Progenitor cell of endocrine pancreas (in vitro differentiated cells): ENCODE measurements around the gene NOD2. TPM values are rescaled to one million over a fixed set of nuclear protein-coding genes. Genes with fewer than 3 reads are reported as not detected.

Source experiments
- DNase-seq: peaks from one replicate; pipeline ENCODE4 v3.0.0; 2021; ENCODE audit warnings: low spot score; ENCODE audit not compliant: unreplicated experiment
- H3K27ac Mint-ChIP-seq: 2 replicates; pipeline ENCODE4 v1.8.0; 2021; ENCODE audit warnings: mild to moderate bottlenecking, moderate library complexity, mixed read lengths
- H3K27me3 Mint-ChIP-seq: 2 replicates; pipeline ENCODE4 v1.8.0; 2021; ENCODE audit warnings: mixed read lengths
- H3K36me3 Mint-ChIP-seq: 2 replicates; pipeline ENCODE4 v1.8.0; 2022; ENCODE audit warnings: mixed read lengths; ENCODE audit not compliant: insufficient read depth
- H3K4me1 Mint-ChIP-seq: 2 replicates; pipeline ENCODE4 v1.8.0; 2021; ENCODE audit warnings: low read depth, mixed read lengths
- H3K4me3 Mint-ChIP-seq: 2 replicates; pipeline ENCODE4 v1.8.0; 2021; ENCODE audit warnings: low read depth, mild to moderate bottlenecking, moderate library complexity, mixed read lengths
- H3K9me3 Mint-ChIP-seq: 2 replicates; pipeline ENCODE4 v1.8.0; 2021; ENCODE audit warnings: low read depth, mixed read lengths
- CTCF ChIP-seq: fragments of 200-600 bp; sonication (generic); IDR thresholded peaks from one replicate; pipeline ENCODE4 v1.5.0; 2021; ENCODE audit warnings: antibody characterized with exemption, mild to moderate bottlenecking; ENCODE audit not compliant: unreplicated experiment
- total RNA-seq: library from RNA; stranded (reverse); gene quantifications from 2 replicates; pipeline ENCODE4 v1.2.1, GENCODE V29; 2021

NOD2 gene
- total RNA-seq, 1 donor from 2014 or later, result not detected

DNA sequence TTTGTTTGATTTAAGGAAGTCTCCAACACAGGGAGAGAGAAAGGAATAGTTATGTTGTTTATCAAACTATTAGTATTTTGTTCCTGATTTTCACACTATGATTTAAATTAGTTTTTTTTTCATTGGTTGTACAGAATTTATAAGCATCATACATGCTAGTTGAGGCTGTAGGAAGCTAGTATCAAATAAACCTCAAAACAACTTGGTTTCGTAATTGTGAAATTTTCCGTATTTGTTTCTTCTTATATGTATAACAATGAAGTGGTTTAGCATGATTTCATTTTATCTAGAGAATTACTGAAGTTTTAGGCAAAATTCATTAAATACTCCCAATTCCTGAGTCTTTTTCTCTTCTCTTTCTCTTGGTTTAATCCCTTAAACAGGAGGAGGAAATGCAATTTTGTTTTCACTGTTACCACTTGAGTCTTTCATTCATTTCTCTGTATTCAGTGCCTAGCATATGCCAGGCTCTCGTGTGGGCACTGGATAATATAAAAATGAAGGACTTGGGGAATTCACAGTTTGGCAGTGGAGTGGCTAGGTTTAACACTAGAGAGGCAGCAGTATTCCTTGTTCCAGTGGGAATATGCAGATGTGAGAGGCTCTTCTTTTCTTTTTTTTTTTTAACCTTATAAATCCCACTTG is 50.3 kb downstream of the NOD2 start:
- Mint-ChIP-seq H3K9me3 (no peaks in the 10 kb centered on the region), H3K27ac (no peak overlapping the region)

DNA sequence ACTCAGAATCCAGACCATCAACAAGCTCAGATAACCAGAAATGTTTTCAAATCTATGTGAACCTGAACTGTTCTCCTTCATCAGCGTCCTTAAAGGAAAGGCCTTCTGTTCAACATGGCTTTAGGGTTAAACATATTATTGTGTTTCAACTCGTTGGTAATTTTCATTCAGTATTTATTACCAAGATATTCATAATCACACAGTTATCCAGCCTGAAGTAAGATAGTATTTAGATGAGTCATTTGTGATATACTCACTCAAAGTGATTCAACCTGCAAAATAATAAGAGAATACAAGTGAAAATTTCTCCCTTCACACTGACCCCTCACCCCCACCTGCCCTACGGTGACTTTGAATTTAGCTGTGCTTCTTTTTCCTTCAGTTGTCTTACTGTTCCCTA is 51.5 kb downstream of the NOD2 start:
- DNase-seq, result no peak
- TF ChIP-seq CTCF, result no peak
- Mint-ChIP-seq H3K27me3 (no peaks in the 10 kb centered on the region), H3K27ac (no peak overlapping the region), H3K4me3 (no peak overlapping the region), H3K36me3 (no peaks in the 10 kb centered on the region), H3K4me1 (peaks cover 2% of the 10 kb centered on the region), H3K9me3 (no peaks in the 10 kb centered on the region)

More for the DNA sequence above, 50.3 kb downstream of the NOD2 start:
- Mint-ChIP-seq H3K4me1 (peaks cover 2% of the 10 kb centered on the region), H3K4me3 (peak overlapping the region; percentile 78), H3K36me3 (no peaks in the 10 kb centered on the region), H3K27me3 (peaks cover 5% of the 10 kb centered on the region)
- DNase-seq, result no peak
- TF ChIP-seq CTCF, result no peak

- Mint-ChIP-seq H3K27ac (no peak overlapping the region), H3K4me3 (no peak overlapping the region), H3K4me1 (peaks cover 2% of the 10 kb centered on the region), H3K9me3 (no peaks in the 10 kb centered on the region), H3K36me3 (no peaks in the 10 kb centered on the region), H3K27me3 (no peaks in the 10 kb centered on the region)
- DNase-seq, result no peak
- no peak for TF ChIP-seq CTCF
Measured at GRCh38 chr16:50745940-50746339, 52.5 kb downstream of the NOD2 start.

GRCh38 chr16:50747207-50747956 is 54.0 kb downstream of the NOD2 start:
- Mint-ChIP-seq H3K27ac (no peak overlapping the region), H3K27me3 (no peaks in the 10 kb centered on the region), H3K4me3 (no peak overlapping the region), H3K9me3 (no peaks in the 10 kb centered on the region), H3K36me3 (no peaks in the 10 kb centered on the region), H3K4me1 (peaks cover 2% of the 10 kb centered on the region)
- DNase-seq, result no peak
- TF ChIP-seq CTCF, result peak; percentile 29

DNA sequence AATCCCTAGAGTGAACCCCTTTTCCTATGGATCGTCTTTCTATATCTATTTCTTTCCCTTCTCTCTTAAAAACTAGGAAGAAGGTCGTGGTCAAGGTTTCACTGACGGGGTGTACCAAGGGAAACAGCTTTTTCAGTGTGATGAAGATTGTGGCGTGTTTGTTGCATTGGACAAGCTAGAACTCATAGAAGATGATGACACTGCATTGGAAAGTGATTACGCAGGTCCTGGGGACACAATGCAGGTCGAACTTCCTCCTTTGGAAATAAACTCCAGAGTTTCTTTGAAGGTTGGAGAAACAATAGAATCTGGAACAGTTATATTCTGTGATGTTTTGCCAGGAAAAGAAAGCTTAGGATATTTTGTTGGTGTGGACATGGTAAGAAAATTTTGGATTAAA is 58.1 kb downstream of the NOD2 start:
- Mint-ChIP-seq H3K4me1 (no peaks in the 10 kb centered on the region), H3K27ac (no peak overlapping the region), H3K9me3 (no peaks in the 10 kb centered on the region), H3K36me3 (peaks cover 13% of the 10 kb centered on the region), H3K27me3 (no peaks in the 10 kb centered on the region), H3K4me3 (no peak overlapping the region)
- no peak for DNase-seq
- no peak for TF ChIP-seq CTCF
